ENCODE results near the gene NINL. TPM values are rescaled to one million over a fixed set of nuclear protein-coding genes. Genes with fewer than 3 reads are reported as not detected.

Gene NINL
- total RNA-seq, 1 experiment from 2014 or later = 31.5 TPM

DNA sequence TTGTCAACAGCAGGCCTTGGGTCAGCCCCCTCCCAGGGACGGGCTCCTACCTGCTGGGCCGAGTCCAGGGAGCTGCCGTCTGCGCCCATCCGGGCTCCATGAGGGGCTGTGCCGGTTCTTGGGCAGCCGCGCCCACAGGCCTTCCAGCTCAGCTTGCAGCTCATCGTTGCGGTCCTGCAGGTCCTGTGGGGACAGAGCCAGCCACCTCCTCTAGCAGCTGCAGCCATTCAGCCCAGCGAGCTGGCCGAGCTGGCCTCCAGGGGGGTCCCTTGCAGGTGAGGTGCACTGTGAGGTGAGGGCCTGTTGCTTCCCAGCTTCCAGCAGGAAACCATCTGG, 103.4 kb downstream of the NINL start:
- Histone ChIP-seq H3K4me3 (ENCODE audit: low read depth, low read length, poor library complexity, severe bottlenecking) (no peak overlapping the region), H3K4me1 (ENCODE audit: insufficient read depth, low read length, poor library complexity, severe bottlenecking) (no peaks in the 10 kb centered on the region), H3K9me3 (ENCODE audit: low read depth, low read length, poor library complexity, severe bottlenecking) (no peaks in the 10 kb centered on the region), H3K36me3 (ENCODE audit: insufficient read depth, low read length, poor library complexity, severe bottlenecking) (peaks cover 33% of the 10 kb centered on the region), H3K27ac (ENCODE audit: low read depth, low read length, poor library complexity, severe bottlenecking) (no peak overlapping the region), H3K27me3 (replicated peaks; ENCODE audit: insufficient read depth, low read depth, low read length, poor library complexity) (no peaks in the 10 kb centered on the region)
- ChIA-PET POLR2A (ENCODE audit: low non-redundant PET) (no interaction called here), CTCF (no interaction called here)
- BruUV-seq (replicated peaks) = no TSS peak
- no peak for TF ChIP-seq CTCF (conservative IDR thresholded peaks at IDR 0.05; ENCODE audit: low read depth, low read length)
- TF ChIP-seq EZH2 (IDR thresholded peaks at IDR 0.05; ENCODE audit: borderline replicate concordance, low read depth, low read length, poor library complexity, severe bottlenecking) = no peak
- DNase-seq (ENCODE audit: low spot score) = no peak
- intact Hi-C loops (cut with micrococcal nuclease; ENCODE audit: unreplicated experiment) = no loop called here

DNA sequence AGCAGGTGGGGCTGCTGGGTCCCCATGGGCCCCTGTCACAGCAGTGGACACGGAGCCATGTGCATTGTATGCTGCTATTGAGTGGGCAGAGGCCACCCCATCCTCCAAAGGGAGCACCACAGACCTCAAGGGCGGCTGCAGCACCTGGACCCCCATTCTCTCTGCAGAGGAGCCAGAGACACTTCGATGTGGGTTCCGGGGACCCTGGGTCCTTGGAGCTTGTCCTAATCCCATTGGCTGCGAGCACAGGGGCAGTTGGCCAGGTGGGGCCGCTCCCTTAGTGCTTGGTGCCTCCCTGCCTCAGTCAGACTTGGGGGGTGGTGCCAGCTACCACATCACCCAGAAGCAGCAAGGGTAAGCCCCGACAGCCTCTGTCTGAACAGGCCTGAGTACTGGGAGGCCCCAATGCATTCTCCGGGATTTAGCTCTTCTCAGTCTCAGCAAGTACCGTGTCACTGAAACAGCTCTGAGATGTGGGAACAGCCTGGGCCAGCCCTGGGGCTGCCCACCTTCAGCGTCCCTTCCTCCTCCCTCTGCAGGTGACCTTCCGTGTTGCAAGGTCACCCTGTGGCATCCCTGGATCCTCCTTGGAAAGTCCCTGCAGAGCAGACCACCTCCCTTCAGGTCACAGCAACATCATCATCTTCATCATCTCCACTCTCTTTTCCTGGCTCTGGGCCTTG, 104.0 kb downstream of the NINL start:
- TF ChIP-seq EZH2 (IDR thresholded peaks at IDR 0.05; ENCODE audit: borderline replicate concordance, low read depth, low read length, poor library complexity, severe bottlenecking) = no peak
- TF ChIP-seq CTCF (conservative IDR thresholded peaks at IDR 0.05; ENCODE audit: low read depth, low read length) = no peak
- Histone ChIP-seq H3K36me3 (ENCODE audit: insufficient read depth, low read length, poor library complexity, severe bottlenecking) (peaks cover 33% of the 10 kb centered on the region), H3K27me3 (replicated peaks; ENCODE audit: insufficient read depth, low read depth, low read length, poor library complexity) (no peaks in the 10 kb centered on the region), H3K9me3 (ENCODE audit: low read depth, low read length, poor library complexity, severe bottlenecking) (no peaks in the 10 kb centered on the region), H3K4me1 (ENCODE audit: insufficient read depth, low read length, poor library complexity, severe bottlenecking) (no peaks in the 10 kb centered on the region), H3K4me3 (ENCODE audit: low read depth, low read length, poor library complexity, severe bottlenecking) (no peak overlapping the region), H3K27ac (ENCODE audit: low read depth, low read length, poor library complexity, severe bottlenecking) (no peak overlapping the region)
- DNase-seq (ENCODE audit: low spot score) = no peak
- no TSS peak for BruUV-seq (replicated peaks)
- ChIA-PET CTCF (no interaction called here), POLR2A (ENCODE audit: low non-redundant PET) (no interaction called here)
- intact Hi-C loops (cut with micrococcal nuclease; ENCODE audit: unreplicated experiment) = no loop called here

DNA sequence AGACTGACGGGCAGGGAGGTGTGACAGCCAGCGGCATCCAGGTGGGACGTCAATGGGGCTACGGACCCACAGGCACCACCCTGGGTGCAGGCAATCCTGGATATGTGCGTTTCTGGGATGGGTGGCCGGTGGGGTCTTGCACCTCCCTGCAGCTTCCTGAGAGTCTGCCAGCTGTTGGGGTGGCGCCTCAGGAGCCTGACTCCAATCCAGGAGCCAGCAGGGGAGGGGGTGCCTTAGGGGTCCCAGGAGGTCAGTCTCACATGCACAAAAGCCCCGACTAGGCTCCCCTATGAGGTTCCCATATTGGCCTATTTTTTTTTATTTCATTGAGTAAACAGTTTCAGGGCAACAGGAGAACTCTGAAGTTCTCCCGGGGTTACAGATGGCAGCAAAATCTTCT, 104.5 kb downstream of the NINL start:
- Histone ChIP-seq H3K36me3 (ENCODE audit: insufficient read depth, low read length, poor library complexity, severe bottlenecking) (peaks cover 30% of the 10 kb centered on the region), H3K27me3 (replicated peaks; ENCODE audit: insufficient read depth, low read depth, low read length, poor library complexity) (no peaks in the 10 kb centered on the region), H3K4me3 (ENCODE audit: low read depth, low read length, poor library complexity, severe bottlenecking) (no peak overlapping the region), H3K9me3 (ENCODE audit: low read depth, low read length, poor library complexity, severe bottlenecking) (no peaks in the 10 kb centered on the region), H3K4me1 (ENCODE audit: insufficient read depth, low read length, poor library complexity, severe bottlenecking) (no peaks in the 10 kb centered on the region), H3K27ac (ENCODE audit: low read depth, low read length, poor library complexity, severe bottlenecking) (no peak overlapping the region)
- ChIA-PET CTCF (no interaction called here), POLR2A (ENCODE audit: low non-redundant PET) (no interaction called here)
- intact Hi-C loops (cut with micrococcal nuclease; ENCODE audit: unreplicated experiment) = no loop called here
- no peak for TF ChIP-seq CTCF (conservative IDR thresholded peaks at IDR 0.05; ENCODE audit: low read depth, low read length)
- TF ChIP-seq EZH2 (IDR thresholded peaks at IDR 0.05; ENCODE audit: borderline replicate concordance, low read depth, low read length, poor library complexity, severe bottlenecking) = no peak
- no peak for DNase-seq (ENCODE audit: low spot score)
- BruUV-seq (replicated peaks) = no TSS peak

Measured in A673 (cell line).